ENCODE data around the gene CCDC171. TPM values are rescaled to one million over a fixed set of nuclear protein-coding genes. Genes with fewer than 3 reads are reported as not detected.

The CCDC171 gene
- total RNA-seq, 2 donors from 2014 or later = 4.3 to 6.4 TPM

- ATAC-seq (ENCODE audit: insufficient number of reproducible peaks, low FRiP score, low read depth) (no peak), DNase-seq (ENCODE audit: low spot score) (no peak)
- no peak for TF ChIP-seq CTCF (IDR thresholded peaks at IDR 0.05)
Measured at GRCh38 chr9:15842051-15842450, 289.2 kb downstream of the CCDC171 start.

DNA sequence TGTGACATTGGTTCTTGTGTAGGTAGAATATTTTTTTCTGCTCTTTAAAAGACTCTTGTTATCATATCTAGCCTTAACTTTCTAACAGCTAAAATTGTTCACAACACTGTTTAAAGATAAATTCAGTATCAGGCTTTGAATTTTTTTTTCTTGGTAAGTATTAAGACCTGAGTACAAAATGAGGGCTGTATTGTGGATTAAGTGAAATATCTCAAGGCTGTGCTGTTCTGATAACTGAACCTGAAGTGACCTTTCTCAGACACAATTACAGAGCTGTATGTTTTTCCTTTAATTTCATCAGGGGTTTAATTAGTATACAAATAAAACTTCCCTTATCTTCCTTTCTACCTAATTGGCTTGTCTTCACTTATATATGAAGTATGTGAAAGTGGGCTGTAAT is 290.5 kb downstream of the CCDC171 start:
- Histone ChIP-seq H3K9me3 (no peaks in the 10 kb centered on the region), H3K27ac (no peak overlapping the region), H3K4me1 (ENCODE audit: control insufficient read depth in 1 of 2, low read depth in 2 of 2) (no peaks in the 10 kb centered on the region), H3K4me3 (no peak overlapping the region), H3K27me3 (replicated peaks; ENCODE audit: insufficient read depth) (no peaks in the 10 kb centered on the region), H3K36me3 (no peaks in the 10 kb centered on the region)
- no peak for ATAC-seq (ENCODE audit: insufficient number of reproducible peaks, low FRiP score, low read depth)
- no peak for DNase-seq (ENCODE audit: low spot score)
- TF ChIP-seq CTCF (IDR thresholded peaks at IDR 0.05) = no peak

More at GRCh38 chr9:15842051-15842450, 289.2 kb downstream of the CCDC171 start:
- Histone ChIP-seq H3K9me3 (no peaks in the 10 kb centered on the region), H3K27ac (no peak overlapping the region), H3K4me1 (ENCODE audit: control insufficient read depth in 1 of 2, low read depth in 2 of 2) (no peaks in the 10 kb centered on the region), H3K4me3 (no peak overlapping the region), H3K36me3 (no peaks in the 10 kb centered on the region), H3K27me3 (replicated peaks; ENCODE audit: insufficient read depth) (no peaks in the 10 kb centered on the region)

DNA sequence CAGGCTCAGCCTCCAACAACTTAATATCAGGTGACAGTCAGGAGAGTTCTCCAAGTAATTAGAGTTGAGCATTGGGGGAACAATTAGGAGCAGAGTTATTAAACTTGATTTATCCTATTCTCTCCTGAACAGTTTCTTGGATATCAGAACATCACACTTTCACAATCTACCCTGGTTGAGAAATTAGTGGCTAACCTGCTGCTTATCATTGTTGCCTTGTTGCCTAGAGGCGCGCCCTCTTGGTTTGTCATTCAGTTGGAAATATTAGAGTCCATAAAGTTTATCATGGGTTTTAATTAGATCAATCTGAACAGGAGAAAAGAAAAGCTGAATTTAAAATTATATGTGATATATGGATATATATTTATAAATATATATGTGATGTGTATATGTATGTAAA is 291.1 kb downstream of the CCDC171 start:
- DNase-seq (ENCODE audit: low spot score) (no peak), ATAC-seq (ENCODE audit: insufficient number of reproducible peaks, low FRiP score, low read depth) (no peak)
- no peak for TF ChIP-seq CTCF (IDR thresholded peaks at IDR 0.05)
- H3K27me3 ChIP-seq (replicated peaks; ENCODE audit: insufficient read depth) = no peaks in the 10 kb centered on the region
- H3K36me3 ChIP-seq = no peaks in the 10 kb centered on the region
- H3K9me3 ChIP-seq = no peaks in the 10 kb centered on the region
- no peak overlapping the region for H3K27ac ChIP-seq
- H3K4me1 ChIP-seq (ENCODE audit: control insufficient read depth in 1 of 2, low read depth in 2 of 2) = no peaks in the 10 kb centered on the region
- no peak overlapping the region for H3K4me3 ChIP-seq

GRCh38 chr9:15846611-15847010 is 293.8 kb downstream of the CCDC171 start:
- Histone ChIP-seq H3K27ac (no peak overlapping the region), H3K9me3 (no peaks in the 10 kb centered on the region), H3K36me3 (no peaks in the 10 kb centered on the region), H3K4me1 (ENCODE audit: control insufficient read depth in 1 of 2, low read depth in 2 of 2) (no peaks in the 10 kb centered on the region), H3K27me3 (replicated peaks; ENCODE audit: insufficient read depth) (no peaks in the 10 kb centered on the region), H3K4me3 (no peak overlapping the region)
- no peak for DNase-seq (ENCODE audit: low spot score)
- TF ChIP-seq CTCF (IDR thresholded peaks at IDR 0.05) = no peak
- ATAC-seq (ENCODE audit: insufficient number of reproducible peaks, low FRiP score, low read depth) = no peak

- ATAC-seq (ENCODE audit: insufficient number of reproducible peaks, low FRiP score, low read depth) = no peak
- H3K9me3 ChIP-seq = no peaks in the 10 kb centered on the region
Measured at GRCh38 chr9:15849871-15850270, 297.0 kb downstream of the CCDC171 start.

More at GRCh38 chr9:15849871-15850270, 297.0 kb downstream of the CCDC171 start:
- no peak for TF ChIP-seq CTCF (IDR thresholded peaks at IDR 0.05)
- H3K4me1 ChIP-seq (ENCODE audit: control insufficient read depth in 1 of 2, low read depth in 2 of 2) = no peaks in the 10 kb centered on the region
- no peak overlapping the region for H3K4me3 ChIP-seq
- DNase-seq (ENCODE audit: low spot score) = no peak
- no peaks in the 10 kb centered on the region for H3K36me3 ChIP-seq
- no peaks in the 10 kb centered on the region for H3K27me3 ChIP-seq (replicated peaks; ENCODE audit: insufficient read depth)
- no peak overlapping the region for H3K27ac ChIP-seq
